Measurements from ENCODE around the gene LRMDA. TPM values are rescaled to one million over a fixed set of nuclear protein-coding genes. Genes with fewer than 3 reads are reported as not detected.

Gene LRMDA
- total RNA-seq, 1 experiment from 2014 or later = 1.2 TPM

DNA sequence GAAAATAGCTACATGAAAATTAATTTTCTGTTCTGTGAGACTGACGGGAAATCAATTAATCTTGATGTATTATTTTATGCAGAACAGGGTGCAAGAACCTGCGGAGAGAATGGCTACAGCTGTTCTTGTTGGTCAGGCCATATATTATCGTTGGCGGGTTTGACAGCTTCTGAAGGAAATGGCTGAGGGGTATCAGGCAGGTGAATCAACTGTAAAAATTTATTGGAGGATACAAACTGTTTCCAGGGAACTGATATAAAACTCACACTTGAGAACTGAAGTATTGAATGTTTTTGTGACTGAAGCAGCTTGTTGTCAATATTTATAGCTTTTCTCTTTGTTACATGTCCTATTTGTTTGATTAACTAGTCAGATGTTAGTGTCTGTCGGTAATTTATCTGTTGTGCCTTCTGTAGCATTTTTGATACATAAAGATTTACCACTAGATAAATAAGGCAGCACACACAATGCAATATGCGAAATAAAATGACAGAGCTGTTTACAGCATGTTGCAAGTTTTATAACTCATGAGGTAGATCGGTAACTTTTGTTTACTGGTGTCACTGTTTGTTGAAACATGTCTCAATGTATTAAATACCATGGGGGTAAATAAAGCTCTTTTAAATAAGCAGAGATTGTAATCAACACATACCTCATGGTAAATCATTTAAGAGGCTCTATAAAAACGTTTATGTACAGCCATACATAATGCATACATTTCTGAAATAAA, 308.2 kb downstream of the LRMDA start:
- H3F3A ChIP-seq (ENCODE audit: low read length, unreplicated experiment) = no peaks in the 10 kb centered on the region
- no peak overlapping the region for H3K4me3 ChIP-seq (ENCODE audit: low read length)
- DNase-seq (no peak), ATAC-seq (no peak)
- H4K20me1 ChIP-seq (ENCODE audit: low read length) = no peaks in the 10 kb centered on the region
- H2AFZ ChIP-seq (ENCODE audit: low read length) = no peak overlapping the region
- no peaks in the 10 kb centered on the region for H3K79me2 ChIP-seq (ENCODE audit: low read length)
- no peak overlapping the region for H3K4me2 ChIP-seq (ENCODE audit: low read length)
- no peak overlapping the region for H3K9ac ChIP-seq (ENCODE audit: low read length)
- H3K4me1 ChIP-seq (ENCODE audit: insufficient read depth, low read length) = no peaks in the 10 kb centered on the region
- ChIA-PET POLR2A (ENCODE audit: unreplicated experiment) (no interaction called here), CTCF (no interaction called here)
- no TSS peak for BruUV-seq (replicated peaks)
- no peak for TF ChIP-seq EZH2phosphoT487 (IDR thresholded peaks at IDR 0.05; ENCODE audit: borderline replicate concordance, low read length)
- TF ChIP-seq, protein P1, sequence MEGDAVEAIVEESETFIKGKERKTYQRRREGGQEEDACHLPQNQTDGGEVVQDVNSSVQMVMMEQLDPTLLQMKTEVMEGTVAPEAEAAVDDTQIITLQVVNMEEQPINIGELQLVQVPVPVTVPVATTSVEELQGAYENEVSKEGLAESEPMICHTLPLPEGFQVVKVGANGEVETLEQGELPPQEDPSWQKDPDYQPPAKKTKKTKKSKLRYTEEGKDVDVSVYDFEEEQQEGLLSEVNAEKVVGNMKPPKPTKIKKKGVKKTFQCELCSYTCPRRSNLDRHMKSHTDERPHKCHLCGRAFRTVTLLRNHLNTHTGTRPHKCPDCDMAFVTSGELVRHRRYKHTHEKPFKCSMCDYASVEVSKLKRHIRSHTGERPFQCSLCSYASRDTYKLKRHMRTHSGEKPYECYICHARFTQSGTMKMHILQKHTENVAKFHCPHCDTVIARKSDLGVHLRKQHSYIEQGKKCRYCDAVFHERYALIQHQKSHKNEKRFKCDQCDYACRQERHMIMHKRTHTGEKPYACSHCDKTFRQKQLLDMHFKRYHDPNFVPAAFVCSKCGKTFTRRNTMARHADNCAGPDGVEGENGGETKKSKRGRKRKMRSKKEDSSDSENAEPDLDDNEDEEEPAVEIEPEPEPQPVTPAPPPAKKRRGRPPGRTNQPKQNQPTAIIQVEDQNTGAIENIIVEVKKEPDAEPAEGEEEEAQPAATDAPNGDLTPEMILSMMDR (conservative IDR thresholded peaks at IDR 0.05; ENCODE audit: low read depth, low read length) = no peak
- no peak for TF ChIP-seq EZH2 (IDR thresholded peaks at IDR 0.05; ENCODE audit: low read length, unreplicated experiment)
- no peaks in the 10 kb centered on the region for H3K9me2 ChIP-seq (replicated peaks; ENCODE audit: low read length)
- intact Hi-C loops (cut with micrococcal nuclease) = no loop called here
- H3K9me3 ChIP-seq (ENCODE audit: low read length) = no peaks in the 10 kb centered on the region
- peaks cover 87% of the 10 kb centered on the region for H3K27me3 ChIP-seq (ENCODE audit: low read length)
- no peaks in the 10 kb centered on the region for H3K36me3 ChIP-seq (ENCODE audit: low read depth, low read length)
- H3K27ac ChIP-seq (ENCODE audit: low read length) = no peak overlapping the region

DNA sequence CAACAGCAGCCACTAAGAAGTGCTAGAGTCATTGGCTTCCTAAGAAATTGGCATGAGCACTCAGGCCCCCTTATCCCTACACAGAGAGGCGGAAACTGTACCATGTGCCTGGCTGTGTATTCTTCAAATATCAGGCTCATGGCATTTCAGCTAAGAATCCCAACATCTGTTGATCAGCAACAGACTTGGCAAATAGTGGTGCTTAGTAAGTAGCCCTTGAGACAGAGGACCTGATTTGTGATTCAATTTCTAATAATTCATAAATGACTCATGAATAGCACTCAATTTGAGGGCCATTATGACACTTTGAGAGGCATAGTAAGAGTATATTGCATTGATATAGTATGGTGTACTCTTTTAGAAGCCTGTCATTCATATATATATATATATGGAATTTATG, 309.1 kb downstream of the LRMDA start:
- no peak for ATAC-seq

DNA sequence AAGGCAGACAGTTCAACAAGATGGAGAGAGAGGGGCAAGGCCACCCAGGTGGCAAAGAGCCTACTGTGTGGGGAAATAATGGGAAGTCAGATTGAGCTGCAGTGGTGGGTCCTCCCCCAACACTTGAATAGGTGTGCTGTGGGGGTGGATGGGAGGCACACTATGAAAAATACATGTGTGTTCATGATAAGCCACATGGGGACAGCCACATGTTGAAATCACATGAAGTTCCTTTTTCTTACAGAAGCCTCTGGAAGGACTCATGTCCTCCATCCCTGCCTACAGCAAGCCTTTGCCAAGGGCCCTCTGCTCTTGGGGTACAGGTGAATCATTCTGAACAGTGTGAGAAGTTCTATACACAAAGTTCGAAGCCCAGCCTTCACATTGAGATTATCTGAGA, 310.9 kb downstream of the LRMDA start:
- H3K27ac ChIP-seq (ENCODE audit: low read length) = no peak overlapping the region
- no peaks in the 10 kb centered on the region for H3K36me3 ChIP-seq (ENCODE audit: low read depth, low read length)
- no peaks in the 10 kb centered on the region for H4K20me1 ChIP-seq (ENCODE audit: low read length)
- no peak overlapping the region for H2AFZ ChIP-seq (ENCODE audit: low read length)
- DNase-seq (no peak), ATAC-seq (no peak)
- H3K27me3 ChIP-seq (ENCODE audit: low read length) = peaks cover 85% of the 10 kb centered on the region
- H3K4me2 ChIP-seq (ENCODE audit: low read length) = no peak overlapping the region
- no peak overlapping the region for H3K4me3 ChIP-seq (ENCODE audit: low read length)
- no peaks in the 10 kb centered on the region for H3K9me3 ChIP-seq (ENCODE audit: low read length)
- ChIA-PET POLR2A (ENCODE audit: unreplicated experiment) (no interaction called here), CTCF (no interaction called here)
- intact Hi-C loops (cut with micrococcal nuclease) = no loop called here
- H3K9ac ChIP-seq (ENCODE audit: low read length) = no peak overlapping the region
- no TSS peak for BruUV-seq (replicated peaks)
- no peaks in the 10 kb centered on the region for H3K79me2 ChIP-seq (ENCODE audit: low read length)
- TF ChIP-seq EZH2 (IDR thresholded peaks at IDR 0.05; ENCODE audit: low read length, unreplicated experiment) (no peak), EZH2phosphoT487 (IDR thresholded peaks at IDR 0.05; ENCODE audit: borderline replicate concordance, low read length) (no peak)
- TF ChIP-seq, protein P1 (conservative IDR thresholded peaks at IDR 0.05; ENCODE audit: low read depth, low read length) = no peak
- no peaks in the 10 kb centered on the region for H3F3A ChIP-seq (ENCODE audit: low read length, unreplicated experiment)
- no peaks in the 10 kb centered on the region for H3K4me1 ChIP-seq (ENCODE audit: insufficient read depth, low read length)
- no peaks in the 10 kb centered on the region for H3K9me2 ChIP-seq (replicated peaks; ENCODE audit: low read length)

More for the DNA sequence above, 309.1 kb downstream of the LRMDA start:
- ChIA-PET CTCF (no interaction called here), POLR2A (ENCODE audit: unreplicated experiment) (no interaction called here)
- intact Hi-C loops (cut with micrococcal nuclease) = no loop called here
- Histone ChIP-seq H3K36me3 (ENCODE audit: low read depth, low read length) (no peaks in the 10 kb centered on the region), H3K9ac (ENCODE audit: low read length) (no peak overlapping the region), H3K4me2 (ENCODE audit: low read length) (no peak overlapping the region), H3K27me3 (ENCODE audit: low read length) (peaks cover 87% of the 10 kb centered on the region), H3K4me1 (ENCODE audit: insufficient read depth, low read length) (no peaks in the 10 kb centered on the region), H3K4me3 (ENCODE audit: low read length) (no peak overlapping the region), H4K20me1 (ENCODE audit: low read length) (no peaks in the 10 kb centered on the region), H3K27ac (ENCODE audit: low read length) (no peak overlapping the region), H3K9me3 (ENCODE audit: low read length) (no peaks in the 10 kb centered on the region), H3K9me2 (replicated peaks; ENCODE audit: low read length) (no peaks in the 10 kb centered on the region), H3K79me2 (ENCODE audit: low read length) (no peaks in the 10 kb centered on the region), H2AFZ (ENCODE audit: low read length) (no peak overlapping the region), H3F3A (ENCODE audit: low read length, unreplicated experiment) (no peaks in the 10 kb centered on the region)
- TF ChIP-seq EZH2 (IDR thresholded peaks at IDR 0.05; ENCODE audit: low read length, unreplicated experiment) (no peak), EZH2phosphoT487 (IDR thresholded peaks at IDR 0.05; ENCODE audit: borderline replicate concordance, low read length) (no peak)
- TF ChIP-seq, protein P1 (conservative IDR thresholded peaks at IDR 0.05; ENCODE audit: low read depth, low read length) = no peak
- no peak for DNase-seq
- no TSS peak for BruUV-seq (replicated peaks)
